GM23338 (cell line): ENCODE data around the gene FOXA1. TPM values are rescaled to one million over a fixed set of nuclear protein-coding genes. Genes with fewer than 3 reads are reported as not detected.

Source experiments
- ATAC-seq: fragments of 200-7000 bp; cut with Tn5 transposase; 3 replicates; pipeline ENCODE4 v1.9.1; 2020
- DNase-seq: peaks from one replicate; pipeline ENCODE4 v3.0.0-alpha.2; 2015; ENCODE audit warnings: low spot score
- H2AFZ ChIP-seq: fragments of 200-600 bp; sonication (generic); 2 replicates; pipeline ENCODE4 v1.8.0; 2016; ENCODE audit warnings: antibody characterized with exemption, mild to moderate bottlenecking, moderate library complexity
- H3F3A ChIP-seq: fragments of 200-600 bp; sonication (generic); replicated peaks from 2 replicates; pipeline ENCODE4 v1.8.0; 2017; ENCODE audit warnings: antibody characterized with exemption, mixed run types, low read depth
- H3K27ac ChIP-seq: fragments of 200-600 bp; sonication (generic); 2 replicates; pipeline ENCODE4 v1.6.1; 2016; ENCODE audit warnings: low read depth
- H3K27me3 ChIP-seq: fragments of 200-600 bp; sonication (generic); 2 replicates; pipeline ENCODE4 v1.8.0; 2016; ENCODE audit warnings: mild to moderate bottlenecking, mixed run types, moderate library complexity; ENCODE audit not compliant: insufficient read depth
- H3K36me3 ChIP-seq: fragments of 200-600 bp; sonication (generic); 2 replicates; pipeline ENCODE4 v1.8.0; 2016; ENCODE audit warnings: mild to moderate bottlenecking; ENCODE audit not compliant: insufficient read depth
- H3K4me1 ChIP-seq: fragments of 200-600 bp; sonication (generic); 2 replicates; pipeline ENCODE4 v1.8.0; 2016; ENCODE audit warnings: mild to moderate bottlenecking, moderate library complexity; ENCODE audit not compliant: insufficient read depth
- H3K4me2 ChIP-seq: fragments of 200-600 bp; sonication (generic); 2 replicates; pipeline ENCODE4 v1.7.1; 2017; ENCODE audit warnings: mixed run types
- H3K4me3 ChIP-seq: fragments of 200-600 bp; sonication (generic); 2 replicates; pipeline ENCODE4 v1.6.1; 2016; ENCODE audit warnings: mixed run types
- H3K79me2 ChIP-seq: fragments of 200-600 bp; sonication (generic); replicated peaks from 2 replicates; pipeline ENCODE4 v1.8.0; 2017; ENCODE audit warnings: mild to moderate bottlenecking; ENCODE audit not compliant: insufficient read depth
- H3K9me2 ChIP-seq: fragments of 200-600 bp; sonication (generic); 2 replicates; pipeline ENCODE4 v1.8.0; 2017; ENCODE audit not compliant: insufficient read depth
- H4K20me1 ChIP-seq: fragments of 200-600 bp; sonication (generic); replicated peaks from 2 replicates; pipeline ENCODE4 v1.8.0; 2017; ENCODE audit warnings: mild to moderate bottlenecking; ENCODE audit not compliant: insufficient read depth
- H3K27ac Mint-ChIP-seq: 2 replicates; pipeline ENCODE4 v1.8.0; 2020; ENCODE audit warnings: inconsistent platforms, mild to moderate bottlenecking, moderate library complexity, mixed read lengths
- H3K27me3 Mint-ChIP-seq: 3 replicates; pipeline ENCODE4 v1.8.0; 2022; ENCODE audit warnings: low read depth, mild to moderate bottlenecking, moderate library complexity, mixed read lengths, inconsistent platforms; ENCODE audit not compliant: insufficient read depth, poor library complexity
- H3K36me3 Mint-ChIP-seq: 3 replicates; pipeline ENCODE4 v1.8.0; 2021; ENCODE audit warnings: low read depth, mild to moderate bottlenecking, inconsistent platforms, moderate library complexity, mixed read lengths
- H3K4me1 Mint-ChIP-seq: 3 replicates; pipeline ENCODE4 v1.8.0; 2020; ENCODE audit warnings: mild to moderate bottlenecking, inconsistent platforms, mixed read lengths
- H3K4me3 Mint-ChIP-seq: 3 replicates; pipeline ENCODE4 v1.8.0; 2021; ENCODE audit warnings: moderate library complexity, mild to moderate bottlenecking, inconsistent platforms, mixed read lengths
- H3K9me3 Mint-ChIP-seq: 3 replicates; pipeline ENCODE4 v1.8.0; 2020; ENCODE audit warnings: moderate library complexity, mild to moderate bottlenecking, inconsistent platforms, mixed read lengths
- CREB1 ChIP-seq: fragments of 250-450 bp; sonication (Bioruptor Pico); IDR thresholded peaks from 2 replicates; pipeline ENCODE4 v1.5.0; 2020; ENCODE audit warnings: low read depth, mild to moderate bottlenecking, moderate library complexity
- EZH2 ChIP-seq: fragments of 200-600 bp; sonication (generic); IDR thresholded peaks from one replicate; pipeline ENCODE4 v1.8.0; 2017; ENCODE audit warnings: antibody characterized with exemption, mild to moderate bottlenecking, low read depth; ENCODE audit not compliant: unreplicated experiment
- EZH2phosphoT487 ChIP-seq: fragments of 200-600 bp; sonication (generic); IDR thresholded peaks from one replicate; pipeline ENCODE4 v1.8.1; 2018; ENCODE audit warnings: antibody characterized with exemption; ENCODE audit not compliant: unreplicated experiment
- JUNB ChIP-seq: IDR thresholded peaks from one replicate; pipeline ENCODE4 v1.6.1; 2016; ENCODE audit warnings: antibody characterized with exemption; ENCODE audit not compliant: unreplicated experiment
- NANOG ChIP-seq: IDR thresholded peaks from 2 replicates; pipeline ENCODE4 v1.6.1; 2016; ENCODE audit warnings: antibody characterized with exemption, borderline replicate concordance
- POLR2AphosphoS5 ChIP-seq: IDR thresholded peaks from 2 replicates; pipeline ENCODE4 v1.6.1; 2016; ENCODE audit warnings: antibody characterized with exemption, low read depth
- STAT1 ChIP-seq: IDR thresholded peaks from one replicate; pipeline ENCODE4 v1.6.1; 2016; ENCODE audit warnings: antibody characterized with exemption; ENCODE audit not compliant: unreplicated experiment
- ZNF114 ChIP-seq: fragments of 250-450 bp; sonication (Bioruptor Pico); IDR thresholded peaks from 2 replicates; pipeline ENCODE4 v1.5.0; 2020; ENCODE audit warnings: mild to moderate bottlenecking, moderate library complexity
- ZNF331 ChIP-seq: fragments of 250-450 bp; sonication (Bioruptor Pico); IDR thresholded peaks from 2 replicates; pipeline ENCODE4 v1.5.0; 2020; ENCODE audit warnings: low read depth, mild to moderate bottlenecking, moderate library complexity
- ZNF462 ChIP-seq: fragments of 250-450 bp; sonication (Bioruptor Pico); IDR thresholded peaks from 2 replicates; pipeline ENCODE4 v1.5.0; 2020; ENCODE audit warnings: mild to moderate bottlenecking, moderate library complexity
- polyA plus RNA-seq: library from polyadenylated mRNA; unstranded; fragments of >200 nt; fragmentation: Nextera tagmentation; extraction: Ambion mirVana; gene quantifications from 2 replicates; pipeline ENCODE4 v1.2.1, GENCODE V29; 2016
- total RNA-seq: library from RNA; depleted of rRNA; stranded (reverse); fragments of >200 nt; shearing (Covaris generic); gene quantifications from 2 replicates; pipeline ENCODE4 v1.2.3, GENCODE V29; 2014
- TF ChIP-seq, protein P1 (sequence below): IDR thresholded peaks from one replicate; pipeline ENCODE4 v1.6.1; 2018; ENCODE audit warnings: antibody characterized with exemption; ENCODE audit not compliant: unreplicated experiment
- TF ChIP-seq, protein P2 (sequence below), 2 experiments: fragments of 200-600 bp in 1 of 2; sonication (generic) in 1 of 2; conservative IDR thresholded peaks; 2 replicates each; pipeline versions ENCODE4 v1.5.1 to v1.6.1; 2016 to 2017; ENCODE audit warnings: antibody characterized with exemption in 2 of 2, low read depth in 2 of 2, mild to moderate bottlenecking in 2 of 2, moderate library complexity in 1 of 2
- TF ChIP-seq, protein P3 (sequence below): IDR thresholded peaks from 2 replicates; pipeline ENCODE4 v1.6.1; 2016; ENCODE audit warnings: antibody characterized with exemption

The FOXA1 gene
- total and polyA plus RNA-seq, 2 experiments from 2014 or later: not detected

- no peaks in the 10 kb centered on the region for H3F3A ChIP-seq
- Mint-ChIP-seq H3K4me3 (no peak overlapping the region), H3K27me3 (no peaks in the 10 kb centered on the region), H3K36me3 (no peaks in the 10 kb centered on the region), H3K4me1 (no peaks in the 10 kb centered on the region), H3K9me3 (no peaks in the 10 kb centered on the region), H3K27ac (no peak overlapping the region)
- TF ChIP-seq, protein P1, sequence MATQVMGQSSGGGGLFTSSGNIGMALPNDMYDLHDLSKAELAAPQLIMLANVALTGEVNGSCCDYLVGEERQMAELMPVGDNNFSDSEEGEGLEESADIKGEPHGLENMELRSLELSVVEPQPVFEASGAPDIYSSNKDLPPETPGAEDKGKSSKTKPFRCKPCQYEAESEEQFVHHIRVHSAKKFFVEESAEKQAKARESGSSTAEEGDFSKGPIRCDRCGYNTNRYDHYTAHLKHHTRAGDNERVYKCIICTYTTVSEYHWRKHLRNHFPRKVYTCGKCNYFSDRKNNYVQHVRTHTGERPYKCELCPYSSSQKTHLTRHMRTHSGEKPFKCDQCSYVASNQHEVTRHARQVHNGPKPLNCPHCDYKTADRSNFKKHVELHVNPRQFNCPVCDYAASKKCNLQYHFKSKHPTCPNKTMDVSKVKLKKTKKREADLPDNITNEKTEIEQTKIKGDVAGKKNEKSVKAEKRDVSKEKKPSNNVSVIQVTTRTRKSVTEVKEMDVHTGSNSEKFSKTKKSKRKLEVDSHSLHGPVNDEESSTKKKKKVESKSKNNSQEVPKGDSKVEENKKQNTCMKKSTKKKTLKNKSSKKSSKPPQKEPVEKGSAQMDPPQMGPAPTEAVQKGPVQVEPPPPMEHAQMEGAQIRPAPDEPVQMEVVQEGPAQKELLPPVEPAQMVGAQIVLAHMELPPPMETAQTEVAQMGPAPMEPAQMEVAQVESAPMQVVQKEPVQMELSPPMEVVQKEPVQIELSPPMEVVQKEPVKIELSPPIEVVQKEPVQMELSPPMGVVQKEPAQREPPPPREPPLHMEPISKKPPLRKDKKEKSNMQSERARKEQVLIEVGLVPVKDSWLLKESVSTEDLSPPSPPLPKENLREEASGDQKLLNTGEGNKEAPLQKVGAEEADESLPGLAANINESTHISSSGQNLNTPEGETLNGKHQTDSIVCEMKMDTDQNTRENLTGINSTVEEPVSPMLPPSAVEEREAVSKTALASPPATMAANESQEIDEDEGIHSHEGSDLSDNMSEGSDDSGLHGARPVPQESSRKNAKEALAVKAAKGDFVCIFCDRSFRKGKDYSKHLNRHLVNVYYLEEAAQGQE: no peak
- TF ChIP-seq POLR2AphosphoS5 (no peak), STAT1 (no peak), JUNB (no peak), EZH2phosphoT487 (no peak), ZNF114 (CRISPR knock-in tag) (no peak), EZH2 (no peak), ZNF462 (CRISPR knock-in tag) (no peak), ZNF331 (CRISPR knock-in tag) (no peak), NANOG (no peak), CREB1 (no peak)
- TF ChIP-seq, protein P2, sequence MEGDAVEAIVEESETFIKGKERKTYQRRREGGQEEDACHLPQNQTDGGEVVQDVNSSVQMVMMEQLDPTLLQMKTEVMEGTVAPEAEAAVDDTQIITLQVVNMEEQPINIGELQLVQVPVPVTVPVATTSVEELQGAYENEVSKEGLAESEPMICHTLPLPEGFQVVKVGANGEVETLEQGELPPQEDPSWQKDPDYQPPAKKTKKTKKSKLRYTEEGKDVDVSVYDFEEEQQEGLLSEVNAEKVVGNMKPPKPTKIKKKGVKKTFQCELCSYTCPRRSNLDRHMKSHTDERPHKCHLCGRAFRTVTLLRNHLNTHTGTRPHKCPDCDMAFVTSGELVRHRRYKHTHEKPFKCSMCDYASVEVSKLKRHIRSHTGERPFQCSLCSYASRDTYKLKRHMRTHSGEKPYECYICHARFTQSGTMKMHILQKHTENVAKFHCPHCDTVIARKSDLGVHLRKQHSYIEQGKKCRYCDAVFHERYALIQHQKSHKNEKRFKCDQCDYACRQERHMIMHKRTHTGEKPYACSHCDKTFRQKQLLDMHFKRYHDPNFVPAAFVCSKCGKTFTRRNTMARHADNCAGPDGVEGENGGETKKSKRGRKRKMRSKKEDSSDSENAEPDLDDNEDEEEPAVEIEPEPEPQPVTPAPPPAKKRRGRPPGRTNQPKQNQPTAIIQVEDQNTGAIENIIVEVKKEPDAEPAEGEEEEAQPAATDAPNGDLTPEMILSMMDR (conservative IDR thresholded peaks at IDR 0.05; ENCODE audit: low read depth in 2 of 2): no peak
- TF ChIP-seq, protein P3, sequence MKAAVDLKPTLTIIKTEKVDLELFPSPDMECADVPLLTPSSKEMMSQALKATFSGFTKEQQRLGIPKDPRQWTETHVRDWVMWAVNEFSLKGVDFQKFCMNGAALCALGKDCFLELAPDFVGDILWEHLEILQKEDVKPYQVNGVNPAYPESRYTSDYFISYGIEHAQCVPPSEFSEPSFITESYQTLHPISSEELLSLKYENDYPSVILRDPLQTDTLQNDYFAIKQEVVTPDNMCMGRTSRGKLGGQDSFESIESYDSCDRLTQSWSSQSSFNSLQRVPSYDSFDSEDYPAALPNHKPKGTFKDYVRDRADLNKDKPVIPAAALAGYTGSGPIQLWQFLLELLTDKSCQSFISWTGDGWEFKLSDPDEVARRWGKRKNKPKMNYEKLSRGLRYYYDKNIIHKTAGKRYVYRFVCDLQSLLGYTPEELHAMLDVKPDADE: no peak
- no peak overlapping the region for H3K27ac ChIP-seq
- DNase-seq: no peak
- H3K4me3 ChIP-seq: no peak overlapping the region
- H3K4me1 ChIP-seq: no peaks in the 10 kb centered on the region
- no peaks in the 10 kb centered on the region for H3K36me3 ChIP-seq
- H3K9me2 ChIP-seq: no peaks in the 10 kb centered on the region
- H3K4me2 ChIP-seq: no peak overlapping the region
- no peak overlapping the region for H2AFZ ChIP-seq
- H3K27me3 ChIP-seq: no peaks in the 10 kb centered on the region
- no peaks in the 10 kb centered on the region for H3K79me2 ChIP-seq
- no peaks in the 10 kb centered on the region for H4K20me1 ChIP-seq
- no peak for ATAC-seq
These were observed 55.1 kb downstream of the FOXA1 start for GRCh38 chr14:37539992-37540391.
